Body of pancreas (tissue), 4 donors: Measurements from ENCODE around the gene IGHMBP2. TPM values are rescaled to one million over a fixed set of nuclear protein-coding genes. Genes with fewer than 3 reads are reported as not detected.

Source experiments
- ATAC-seq: fragments of 150-250 bp; one replicate; pipeline ENCODE4 v1.9.1; 2016
- DNase-seq, 4 donors: peaks; one replicate each; pipeline ENCODE4 v3.0.0-alpha.2; 2019
- H3K27ac ChIP-seq, 4 donors: fragments of 200-600 bp; sonication (generic); 1 replicate in 3 of 4; 2 replicates in 1 of 4; pipeline versions ENCODE4 v1.5.1 to v1.6.1; 2016 to 2019; ENCODE audit warnings: mild to moderate bottlenecking in 1 of 4, mixed read lengths in 1 of 4, moderate library complexity in 1 of 4
- H3K27me3 ChIP-seq, 2 donors: fragments of 200-600 bp; sonication (generic); one replicate each; pipeline ENCODE4 v1.6.0; 2016; ENCODE audit warnings: mild to moderate bottlenecking in 1 of 2
- H3K36me3 ChIP-seq, 2 donors: fragments of 200-600 bp; sonication (generic); replicated peaks in 1 of 2; 2 replicates each; pipeline ENCODE4 v1.5.1; 2016; ENCODE audit warnings: low read depth in 2 of 2; ENCODE audit not compliant: insufficient read depth in 1 of 2
- H3K4me1 ChIP-seq: fragments of 200-600 bp; sonication (generic); one replicate; pipeline ENCODE4 v1.6.0; 2016
- H3K4me3 ChIP-seq, 2 donors: fragments of 200-600 bp; sonication (generic); 1 replicate in 1 of 2; 2 replicates in 1 of 2; pipeline ENCODE4 v1.5.1; 2016 to 2019
- H3K9me3 ChIP-seq, 3 donors: fragments of 200-600 bp; sonication (generic); 1 replicate in 2 of 3; 2 replicates in 1 of 3; pipeline ENCODE4 v1.5.1; 2016
- POLR2A ChIP-seq, 3 donors: fragments of 450-650 bp; IDR thresholded peaks; one replicate each; pipeline ENCODE4 v1.6.1; 2016; ENCODE audit warnings: antibody characterized with exemption in 3 of 3, mild to moderate bottlenecking in 2 of 3
- WGBS, 2 donors: methylation state at CpG; one replicate each; pipeline ENCODE4 v1.1.5; 2017; 5-methylcytosine and 5-hydroxymethylcytosine counted together
- intact Hi-C: fragments of 100-400 bp; cut with DNase I; formaldehyde crosslinking; loops from one replicate; pipeline ENCODE4 v1.15.1; 2023
- total RNA-seq, 2 donors: library from RNA; depleted of rRNA; stranded (reverse); fragments of >200 nt; gene quantifications; one replicate each; pipeline ENCODE4 v1.1.0, GENCODE V29; 2016
- TF ChIP-seq, protein P1 (sequence below), 7 experiments: fragments of 450-650 bp in 4 of 7; fragments of 200-600 bp in 3 of 7; sonication (generic) in 3 of 7; IDR thresholded peaks; one replicate each; pipeline ENCODE4 v1.5.1; 2016 to 2019; ENCODE audit warnings: antibody characterized with exemption in 7 of 7

Gene IGHMBP2
- total RNA-seq, 2 donors from 2014 or later, result 6.2 to 17.1 TPM

DNA sequence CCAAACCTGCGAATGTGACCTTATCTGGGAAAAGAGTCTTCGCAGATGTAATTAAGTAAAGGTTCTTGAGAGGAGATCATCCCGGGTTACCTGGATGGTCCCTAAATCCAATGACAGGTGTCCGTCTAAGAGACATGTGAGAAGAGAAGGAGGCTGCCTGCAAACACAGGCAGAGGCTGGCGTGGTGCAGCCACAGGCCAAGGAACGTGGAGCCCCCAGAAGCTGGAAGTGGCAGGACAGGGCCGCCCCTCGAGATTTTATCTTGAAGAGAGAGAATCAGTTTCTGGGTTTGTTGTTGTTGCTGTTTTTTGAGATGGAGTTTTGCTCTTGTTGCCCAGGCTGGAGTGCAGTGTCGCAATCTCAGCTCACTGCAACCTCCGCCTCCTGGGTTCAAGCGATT lies 43.5 kb downstream of the IGHMBP2 start:
- ATAC-seq (no peak), DNase-seq (no peak)
- no peaks in the 10 kb centered on the region for H3K36me3 ChIP-seq
- no peaks in the 10 kb centered on the region for H3K9me3 ChIP-seq
- H3K27ac ChIP-seq, result peak overlapping the region in 2 of 4 donors; percentile 62 to 64
- H3K27me3 ChIP-seq, result no peaks in the 10 kb centered on the region
- 58 to 66% methylated on average over 11 of the region's 11 CpGs for WGBS, 2 donors
- H3K4me3 ChIP-seq, result no peak overlapping the region
- TF ChIP-seq, protein P1, sequence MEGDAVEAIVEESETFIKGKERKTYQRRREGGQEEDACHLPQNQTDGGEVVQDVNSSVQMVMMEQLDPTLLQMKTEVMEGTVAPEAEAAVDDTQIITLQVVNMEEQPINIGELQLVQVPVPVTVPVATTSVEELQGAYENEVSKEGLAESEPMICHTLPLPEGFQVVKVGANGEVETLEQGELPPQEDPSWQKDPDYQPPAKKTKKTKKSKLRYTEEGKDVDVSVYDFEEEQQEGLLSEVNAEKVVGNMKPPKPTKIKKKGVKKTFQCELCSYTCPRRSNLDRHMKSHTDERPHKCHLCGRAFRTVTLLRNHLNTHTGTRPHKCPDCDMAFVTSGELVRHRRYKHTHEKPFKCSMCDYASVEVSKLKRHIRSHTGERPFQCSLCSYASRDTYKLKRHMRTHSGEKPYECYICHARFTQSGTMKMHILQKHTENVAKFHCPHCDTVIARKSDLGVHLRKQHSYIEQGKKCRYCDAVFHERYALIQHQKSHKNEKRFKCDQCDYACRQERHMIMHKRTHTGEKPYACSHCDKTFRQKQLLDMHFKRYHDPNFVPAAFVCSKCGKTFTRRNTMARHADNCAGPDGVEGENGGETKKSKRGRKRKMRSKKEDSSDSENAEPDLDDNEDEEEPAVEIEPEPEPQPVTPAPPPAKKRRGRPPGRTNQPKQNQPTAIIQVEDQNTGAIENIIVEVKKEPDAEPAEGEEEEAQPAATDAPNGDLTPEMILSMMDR (IDR thresholded peaks at IDR 0.05), result no peak
- TF ChIP-seq POLR2A (IDR thresholded peaks at IDR 0.05), result no peak
- peaks cover 6% of the 10 kb centered on the region for H3K4me1 ChIP-seq
- intact Hi-C loops, result no loop called here

GRCh38 chr11:68948496-68948895 lies 44.8 kb downstream of the IGHMBP2 start:
- no peaks in the 10 kb centered on the region for H3K36me3 ChIP-seq
- no peaks in the 10 kb centered on the region for H3K27me3 ChIP-seq
- TF ChIP-seq POLR2A (IDR thresholded peaks at IDR 0.05), result no peak
- TF ChIP-seq, protein P1 (IDR thresholded peaks at IDR 0.05), result no peak
- intact Hi-C loops, result no loop called here
- 62 to 64% methylated on average over 2 of the region's 2 CpGs for WGBS, 2 donors
- H3K4me1 ChIP-seq, result peaks cover 6% of the 10 kb centered on the region
- H3K27ac ChIP-seq, result no peak overlapping the region
- no peak overlapping the region for H3K4me3 ChIP-seq
- no peaks in the 10 kb centered on the region for H3K9me3 ChIP-seq
- ATAC-seq, result no peak
- no peak for DNase-seq

DNA sequence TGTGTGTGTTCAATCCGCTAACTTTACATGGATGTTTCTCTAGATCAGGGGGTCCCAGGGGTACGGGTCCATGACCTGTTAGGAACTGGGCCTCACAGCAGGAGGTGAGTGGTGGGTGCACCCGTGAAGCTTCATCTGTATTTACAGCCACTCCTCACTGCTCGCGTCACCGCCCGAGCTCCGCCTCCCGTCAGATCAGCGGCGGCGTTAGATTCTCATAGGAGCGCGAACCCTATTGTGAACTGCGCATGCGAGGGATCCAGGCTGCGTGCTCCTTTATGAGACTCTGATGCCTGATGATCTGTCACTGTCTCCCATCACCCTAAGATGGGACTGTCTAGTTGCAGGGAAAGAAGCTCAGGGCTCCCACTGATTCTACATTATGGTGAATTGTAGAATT lies 45.2 kb downstream of the IGHMBP2 start:
- intact Hi-C loops, result no loop called here
- H3K4me3 ChIP-seq, result no peak overlapping the region
- no peak overlapping the region for H3K27ac ChIP-seq
- WGBS, 2 donors, result 91 to 93% methylated on average over 17 of the region's 17 CpGs
- TF ChIP-seq, protein P1 (IDR thresholded peaks at IDR 0.05), result no peak
- no peak for TF ChIP-seq POLR2A (IDR thresholded peaks at IDR 0.05)
- no peaks in the 10 kb centered on the region for H3K9me3 ChIP-seq
- H3K27me3 ChIP-seq, result no peaks in the 10 kb centered on the region
- no peaks in the 10 kb centered on the region for H3K36me3 ChIP-seq
- ATAC-seq (no peak), DNase-seq (no peak)
- peaks cover 6% of the 10 kb centered on the region for H3K4me1 ChIP-seq

- no peak overlapping the region for H3K4me3 ChIP-seq
- no peaks in the 10 kb centered on the region for H3K9me3 ChIP-seq
- 69 to 73% methylated on average over 5 of the region's 5 CpGs for WGBS, 2 donors
- H3K27me3 ChIP-seq, result no peaks in the 10 kb centered on the region
- H3K4me1 ChIP-seq, result peaks cover 11% of the 10 kb centered on the region
- intact Hi-C loops, result no loop called here
- H3K27ac ChIP-seq, result no peak overlapping the region
- no peak for ATAC-seq
- H3K36me3 ChIP-seq, result no peaks in the 10 kb centered on the region
- DNase-seq, result no peak
- TF ChIP-seq, protein P1 (IDR thresholded peaks at IDR 0.05), result no peak
- no peak for TF ChIP-seq POLR2A (IDR thresholded peaks at IDR 0.05)
These were observed 46.6 kb downstream of the IGHMBP2 start for GRCh38 chr11:68950270-68950669.

DNA sequence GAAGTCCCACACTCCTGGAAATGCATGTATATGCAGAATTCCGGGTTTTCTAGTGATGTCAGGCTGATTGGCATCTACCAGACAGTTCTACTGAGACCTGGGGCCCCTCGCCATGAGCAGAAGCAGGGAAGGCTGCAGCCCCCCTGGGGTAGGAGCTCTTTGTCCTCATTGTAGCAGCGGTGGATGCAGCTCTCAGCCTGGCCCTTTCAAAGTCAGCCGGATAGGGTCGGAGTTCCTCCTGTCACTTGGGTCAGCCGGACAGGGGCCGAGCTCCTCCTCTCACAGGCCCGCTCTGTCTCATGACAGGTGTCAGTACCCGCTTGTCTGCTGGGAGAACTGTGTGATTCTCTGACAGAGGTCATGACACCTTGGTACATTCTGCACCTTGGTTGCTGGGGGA lies 47.1 kb downstream of the IGHMBP2 start:
- 74 to 78% methylated on average over 2 to 9 of the region's 9 CpGs for WGBS, 2 donors
- no peak overlapping the region for H3K27ac ChIP-seq
- DNase-seq (no peak), ATAC-seq (no peak)
- H3K9me3 ChIP-seq, result no peaks in the 10 kb centered on the region
- no peaks in the 10 kb centered on the region for H3K27me3 ChIP-seq
- H3K36me3 ChIP-seq, result no peaks in the 10 kb centered on the region
- intact Hi-C loops, result no loop called here
- TF ChIP-seq, protein P1 (IDR thresholded peaks at IDR 0.05), result no peak
- TF ChIP-seq POLR2A (IDR thresholded peaks at IDR 0.05), result no peak
- no peak overlapping the region for H3K4me3 ChIP-seq
- peaks cover 14% of the 10 kb centered on the region for H3K4me1 ChIP-seq
